Fibroblast of lung (primary cell): ENCODE data around the gene MRPS26. TPM values are rescaled to one million over a fixed set of nuclear protein-coding genes. Genes with fewer than 3 reads are reported as not detected.

ENCODE experiments used
- DNase-seq, 2 donors: peaks; one replicate each; pipeline versions ENCODE4 v3.0.0 to v3.0.0-alpha.2; 2010; ENCODE audit warnings: low read depth in 2 of 2
- H2AFZ ChIP-seq: 2 replicates; pipeline ENCODE4 v1.5.1; 2012; ENCODE audit warnings: low read length, control low read depth, inconsistent platforms
- H3K27ac ChIP-seq: 2 replicates; pipeline ENCODE4 v1.5.1; 2011; ENCODE audit warnings: low read length, control low read depth; ENCODE audit not compliant: insufficient read depth
- H3K27me3 ChIP-seq: 2 replicates; pipeline ENCODE4 v1.5.1; 2011; ENCODE audit warnings: mild to moderate bottlenecking, low read length; ENCODE audit not compliant: control insufficient read depth, insufficient read depth
- H3K36me3 ChIP-seq: 2 replicates; pipeline ENCODE4 v1.5.1; 2011; ENCODE audit warnings: low read length; ENCODE audit not compliant: control insufficient read depth, insufficient read depth
- H3K4me1 ChIP-seq: 2 replicates; pipeline ENCODE4 v1.5.1; 2011; ENCODE audit warnings: low read length; ENCODE audit not compliant: control insufficient read depth, insufficient read depth; ENCODE audit errors: extremely low read depth
- H3K4me2 ChIP-seq: 2 replicates; pipeline ENCODE4 v1.5.1; 2011; ENCODE audit warnings: low read length, control low read depth; ENCODE audit not compliant: insufficient read depth; ENCODE audit errors: extremely low read depth
- H3K4me3 ChIP-seq, 4 experiments: fragments of 200-600 bp in 1 of 4; sonication (generic) in 1 of 4; replicated peaks in 1 of 4; 2 replicates each; pipeline ENCODE4 v1.5.1; 2011 to 2016; ENCODE audit warnings: low read length in 4 of 4, low read depth in 3 of 4, mild to moderate bottlenecking in 3 of 4, control low read depth in 2 of 4, inconsistent platforms in 1 of 4, mixed read lengths in 1 of 4; ENCODE audit not compliant: insufficient read depth in 1 of 4; ENCODE audit errors: control extremely low read depth in 1 of 4
- H3K79me2 ChIP-seq: 2 replicates; pipeline ENCODE4 v1.5.1; 2012; ENCODE audit warnings: mild to moderate bottlenecking, low read length, inconsistent platforms; ENCODE audit not compliant: control insufficient read depth, insufficient read depth
- H3K9ac ChIP-seq: 2 replicates; pipeline ENCODE4 v1.5.1; 2011; ENCODE audit warnings: mild to moderate bottlenecking, low read length, control low read depth; ENCODE audit not compliant: insufficient read depth
- H3K9me3 ChIP-seq: 2 replicates; pipeline ENCODE4 v1.5.1; 2012; ENCODE audit warnings: low read depth, low read length; ENCODE audit not compliant: control insufficient read depth, insufficient read depth
- H4K20me1 ChIP-seq: 2 replicates; pipeline ENCODE4 v1.5.1; 2011; ENCODE audit warnings: low read length; ENCODE audit not compliant: control insufficient read depth, insufficient read depth; ENCODE audit errors: extremely low read depth
- CTCF ChIP-seq, 2 donors: IDR thresholded peaks in 1 of 2; conservative IDR thresholded peaks in 1 of 2; 1 replicate in 1 of 2; 2 replicates in 1 of 2; pipeline ENCODE4 v1.5.1; 2011 to 2012; ENCODE audit warnings: low read length in 2 of 2, control low read depth in 1 of 2, inconsistent platforms in 1 of 2, low read depth in 1 of 2, mild to moderate bottlenecking in 1 of 2
- EZH2 ChIP-seq: IDR thresholded peaks from 2 replicates; pipeline ENCODE4 v1.5.1; 2012; ENCODE audit warnings: low read length, control low read depth, mild to moderate bottlenecking; ENCODE audit errors: missing control alignments
- polyA plus RNA-seq, 2 donors: library from polyadenylated mRNA; depleted of rRNA in 1 of 2; stranded (reverse) in 1 of 2; unstranded in 1 of 2; fragments of >200 nt; gene quantifications; 2 replicates each; pipeline ENCODE4 v1.2.1, GENCODE V29; 2011 to 2012; ENCODE audit warnings: missing spikeins in 1 of 2
- total RNA-seq: library from RNA; depleted of rRNA; stranded (reverse); fragments of >200 nt; gene quantifications from 2 replicates; pipeline ENCODE4 v1.2.1, GENCODE V29; 2014

Gene MRPS26
- total and polyA plus RNA-seq, 2 donors (not counting 1 experiment from before 2014, with no cell fraction given): 16.1 to 37.0 TPM

- H3K27ac ChIP-seq: no peak overlapping the region
- no peak overlapping the region for H2AFZ ChIP-seq
- no peak overlapping the region for H3K9ac ChIP-seq
- H3K4me3 ChIP-seq: no peak overlapping the region
- no peaks in the 10 kb centered on the region for H4K20me1 ChIP-seq
- H3K36me3 ChIP-seq: no peaks in the 10 kb centered on the region
- no peaks in the 10 kb centered on the region for H3K79me2 ChIP-seq
- no peak for DNase-seq
- H3K4me1 ChIP-seq: peaks cover 11% of the 10 kb centered on the region
- no peak overlapping the region for H3K4me2 ChIP-seq
- H3K9me3 ChIP-seq: no peaks in the 10 kb centered on the region
- peaks cover 8% of the 10 kb centered on the region for H3K27me3 ChIP-seq
- TF ChIP-seq EZH2 (no peak), CTCF (conservative IDR thresholded peaks at IDR 0.05 in 1 of 2, IDR thresholded peaks at IDR 0.05 in 1 of 2; ENCODE audit: low read depth in 1 of 2, low read length in 2 of 2) (no peak)
These were observed 22.2 kb downstream of the MRPS26 start for GRCh38 chr20:3068075-3068474.

GRCh38 chr20:3068986-3069900, 23.4 kb downstream of the MRPS26 start:
- no peak overlapping the region for H3K27ac ChIP-seq
- no peaks in the 10 kb centered on the region for H3K79me2 ChIP-seq
- peak in 1 of 2 donors; percentile 21 for DNase-seq
- no peak overlapping the region for H2AFZ ChIP-seq
- H3K9ac ChIP-seq: no peak overlapping the region
- no peaks in the 10 kb centered on the region for H3K9me3 ChIP-seq
- H3K4me1 ChIP-seq: peaks cover 11% of the 10 kb centered on the region
- no peak overlapping the region for H3K4me3 ChIP-seq
- H3K4me2 ChIP-seq: no peak overlapping the region
- H4K20me1 ChIP-seq: no peaks in the 10 kb centered on the region
- H3K27me3 ChIP-seq: peaks cover 10% of the 10 kb centered on the region
- no peaks in the 10 kb centered on the region for H3K36me3 ChIP-seq
- TF ChIP-seq EZH2 (no peak), CTCF (conservative IDR thresholded peaks at IDR 0.05 in 1 of 2, IDR thresholded peaks at IDR 0.05 in 1 of 2; ENCODE audit: low read depth in 1 of 2, low read length in 2 of 2) (no peak)

- no peak overlapping the region for H3K4me3 ChIP-seq
- no peaks in the 10 kb centered on the region for H3K79me2 ChIP-seq
- H3K36me3 ChIP-seq: no peaks in the 10 kb centered on the region
- TF ChIP-seq CTCF (conservative IDR thresholded peaks at IDR 0.05 in 1 of 2, IDR thresholded peaks at IDR 0.05 in 1 of 2; ENCODE audit: low read depth in 1 of 2, low read length in 2 of 2) (no peak), EZH2 (no peak)
- no peak overlapping the region for H3K4me2 ChIP-seq
- H3K9me3 ChIP-seq: no peaks in the 10 kb centered on the region
- no peak overlapping the region for H3K9ac ChIP-seq
- no peak for DNase-seq
- no peaks in the 10 kb centered on the region for H4K20me1 ChIP-seq
- H3K27me3 ChIP-seq: peaks cover 10% of the 10 kb centered on the region
- H3K4me1 ChIP-seq: peaks cover 11% of the 10 kb centered on the region
- no peak overlapping the region for H3K27ac ChIP-seq
- H2AFZ ChIP-seq: no peak overlapping the region
These were observed 24.9 kb downstream of the MRPS26 start for GRCh38 chr20:3070725-3071124.
